Activated CD4-positive, alpha-beta T cell treated with anti-CD3 and anti-CD28 coated beads, Interleukin-2, amount 50 U/mL, for 4 hours (primary cell): ENCODE results near the gene GOLGA8A.
"Not testable (repeated sequence)": the region's sequence is repeated elsewhere in the genome, so short reads cannot be mapped to it uniquely, and the experiment has no call there.

ENCODE experiments used
- DNase-seq, 2 experiments: peaks; one replicate each; pipeline ENCODE4 v3.0.0-alpha.2; 2020

GOLGA8A gene, protein sequence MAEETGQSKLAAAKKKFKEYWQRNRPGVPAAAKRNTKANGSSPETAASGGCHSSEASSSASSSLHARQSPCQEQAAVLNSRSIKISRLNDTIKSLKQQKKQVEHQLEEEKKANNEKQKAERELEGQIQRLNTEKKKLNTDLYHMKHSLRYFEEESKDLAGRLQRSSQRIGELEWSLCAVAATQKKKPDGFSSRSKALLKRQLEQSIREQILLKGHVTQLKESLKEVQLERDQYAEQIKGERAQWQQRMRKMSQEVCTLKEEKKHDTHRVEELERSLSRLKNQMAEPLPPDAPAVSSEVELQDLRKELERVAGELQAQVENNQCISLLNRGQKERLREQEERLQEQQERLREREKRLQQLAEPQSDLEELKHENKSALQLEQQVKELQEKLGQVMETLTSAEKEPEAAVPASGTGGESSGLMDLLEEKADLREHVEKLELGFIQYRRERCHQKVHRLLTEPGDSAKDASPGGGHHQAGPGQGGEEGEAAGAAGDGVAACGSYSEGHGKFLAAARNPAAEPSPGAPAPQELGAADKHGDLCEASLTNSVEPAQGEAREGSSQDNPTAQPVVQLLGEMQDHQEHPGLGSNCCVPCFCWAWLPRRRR

DNA sequence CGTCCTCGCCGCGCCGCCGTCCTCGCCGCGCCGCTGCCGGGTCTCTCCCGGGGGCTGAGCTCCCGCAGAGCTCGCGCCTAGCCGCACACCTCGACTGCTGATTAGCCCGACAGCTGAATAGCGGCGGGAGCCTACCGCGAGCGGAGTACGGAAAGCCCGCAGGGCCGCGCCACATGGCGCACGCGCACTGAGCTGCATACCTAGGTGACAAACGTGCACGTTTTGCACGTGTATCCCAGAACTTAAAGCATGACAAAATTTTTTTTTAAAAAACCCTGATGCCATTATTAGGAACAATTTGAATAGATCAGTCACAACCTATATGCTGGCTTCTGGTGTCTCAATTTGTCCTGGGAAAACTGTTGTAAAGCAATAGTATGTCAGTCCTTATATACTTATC, at the start of gene GOLGA8A:
Gene GOLGA8A (minus strand): TSS at position 122 of the 400 bp plus-strand sequence. CDS start 48,117 bp downstream, outside the sequence.
- DNase-seq: peak; percentile 84 to 87

DNA sequence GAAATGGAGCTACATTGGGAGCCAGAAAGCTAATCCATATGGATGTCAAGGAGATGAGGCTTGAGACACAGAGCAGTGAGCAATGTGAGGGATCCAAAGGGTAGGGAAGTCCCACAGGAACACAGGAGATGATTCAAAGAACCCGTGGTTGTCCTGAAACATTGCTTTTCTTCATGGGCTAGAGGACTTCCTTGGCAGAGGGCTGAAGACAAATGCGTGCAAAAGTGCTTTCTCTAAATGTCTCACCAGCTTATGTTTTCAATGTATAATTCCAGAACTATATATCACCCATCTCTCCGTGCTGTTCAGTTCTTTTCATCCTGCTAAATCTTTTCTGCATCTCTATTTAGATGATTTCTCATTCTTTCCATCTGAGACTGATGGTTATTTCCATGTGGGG, 46.0 kb upstream of the GOLGA8A start:
- no peak for DNase-seq

DNA sequence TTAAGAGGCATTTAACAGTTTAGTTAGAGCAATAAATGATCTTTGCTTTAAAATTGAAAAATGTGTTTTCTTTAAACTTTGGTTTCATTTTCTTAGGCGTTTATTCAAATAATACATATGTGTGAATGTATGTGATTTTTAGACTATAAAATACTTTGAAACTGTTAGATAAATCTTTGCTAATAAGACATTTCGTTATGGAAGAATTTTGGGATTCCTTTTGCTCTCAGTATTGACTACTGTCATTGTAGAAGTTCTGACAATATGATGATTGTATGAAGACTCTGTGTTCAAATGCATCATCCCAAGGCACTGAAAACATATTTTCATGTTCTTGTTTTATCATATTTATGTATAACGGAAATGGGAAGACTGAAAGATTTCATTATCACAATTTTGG, 43.8 kb upstream of the GOLGA8A start:
- DNase-seq: no peak

DNA sequence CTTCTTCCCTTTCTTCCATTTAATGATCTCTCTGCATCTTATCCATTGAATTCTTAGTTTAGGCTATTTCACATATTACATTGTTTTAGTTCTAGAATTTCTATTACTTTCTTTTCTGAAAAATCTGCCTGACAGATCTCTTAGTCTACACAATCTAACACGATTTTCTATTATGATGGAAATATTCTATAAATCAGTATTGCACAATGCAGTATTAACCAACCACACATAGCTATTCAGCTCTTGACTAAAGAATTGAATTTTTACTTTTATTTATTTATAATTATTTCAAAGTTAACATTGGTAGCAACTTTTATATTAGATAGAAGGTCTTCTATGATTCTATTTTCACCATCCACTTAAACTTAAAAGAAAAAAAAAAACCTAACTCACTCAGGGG, 36.2 kb upstream of the GOLGA8A start:
- DNase-seq: no peak

DNA sequence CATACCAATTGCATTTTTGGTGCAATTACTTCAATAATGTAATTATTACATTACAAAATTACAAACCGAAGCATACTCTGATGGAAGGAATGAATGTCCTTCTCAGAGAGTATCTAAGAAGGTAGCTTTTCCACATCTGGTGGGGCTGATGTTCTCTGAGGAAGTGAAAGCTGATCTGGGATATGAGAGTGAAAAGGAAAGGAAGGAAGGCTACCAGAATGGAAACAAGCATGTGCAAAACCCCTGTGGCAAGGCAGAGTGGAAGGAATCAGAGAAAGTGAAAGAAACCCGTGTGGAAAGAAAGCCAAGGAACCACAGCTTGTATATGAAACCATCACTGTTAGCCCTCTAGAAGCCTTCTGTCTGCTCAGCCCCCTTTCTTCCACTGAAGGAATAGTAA, 35.3 kb upstream of the GOLGA8A start:
- DNase-seq: no peak

DNA sequence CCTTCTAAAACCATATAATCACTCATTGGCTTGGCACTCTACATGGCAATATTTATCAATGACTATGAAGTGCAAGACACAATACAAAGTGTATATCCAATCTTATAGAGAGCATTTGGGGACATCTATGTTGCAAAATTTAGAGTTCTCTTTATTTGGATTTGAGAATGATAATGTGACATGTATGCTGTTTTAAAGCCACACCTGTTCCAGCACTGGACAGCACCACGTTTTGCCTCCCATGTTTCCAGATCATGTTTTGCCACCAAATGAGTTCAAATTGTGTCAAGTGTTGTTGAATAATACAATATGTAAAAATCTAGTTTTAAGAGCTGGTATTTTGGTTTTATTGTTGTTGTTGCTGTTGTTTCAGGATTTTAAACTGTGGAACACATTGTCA, 33.3 kb upstream of the GOLGA8A start:
- DNase-seq: no peak

DNA sequence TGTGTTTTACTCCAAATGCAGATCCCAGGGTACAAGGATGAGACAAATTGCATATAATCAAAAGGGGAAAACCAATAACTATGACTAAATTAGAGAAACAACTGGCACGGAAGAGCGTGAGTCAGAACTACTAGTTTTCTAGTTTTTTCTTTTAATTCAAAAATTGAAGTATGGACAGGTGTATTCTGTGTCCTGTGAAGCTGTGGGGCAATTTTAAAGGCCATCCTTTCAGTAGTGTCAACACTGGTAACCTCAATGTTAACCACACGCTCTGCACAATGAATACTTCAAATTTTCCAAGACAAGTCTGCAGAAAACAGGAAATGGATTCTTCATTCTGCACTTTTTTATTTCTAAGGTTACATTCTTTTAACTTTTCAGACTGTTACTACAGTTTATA, 32.5 kb upstream of the GOLGA8A start:
- DNase-seq: no peak

DNA sequence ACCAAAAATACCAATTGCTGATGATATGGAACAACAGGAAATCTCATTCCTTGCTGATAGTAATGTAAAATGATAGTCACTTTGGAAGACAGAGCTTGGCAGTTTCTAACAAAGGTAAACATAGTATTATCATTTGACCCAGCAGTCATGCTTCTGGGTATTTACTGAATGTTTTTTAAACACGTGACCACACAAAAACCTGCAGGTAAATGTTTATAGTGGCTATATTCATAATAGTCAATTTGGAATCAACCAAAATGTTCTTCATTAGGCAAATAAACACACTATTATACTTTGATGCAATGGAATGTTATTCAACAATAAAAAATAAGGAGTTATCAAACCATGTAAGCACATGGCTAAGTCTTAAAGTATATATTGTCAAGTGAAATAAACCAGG, 24.1 kb upstream of the GOLGA8A start:
- no peak for DNase-seq

DNA sequence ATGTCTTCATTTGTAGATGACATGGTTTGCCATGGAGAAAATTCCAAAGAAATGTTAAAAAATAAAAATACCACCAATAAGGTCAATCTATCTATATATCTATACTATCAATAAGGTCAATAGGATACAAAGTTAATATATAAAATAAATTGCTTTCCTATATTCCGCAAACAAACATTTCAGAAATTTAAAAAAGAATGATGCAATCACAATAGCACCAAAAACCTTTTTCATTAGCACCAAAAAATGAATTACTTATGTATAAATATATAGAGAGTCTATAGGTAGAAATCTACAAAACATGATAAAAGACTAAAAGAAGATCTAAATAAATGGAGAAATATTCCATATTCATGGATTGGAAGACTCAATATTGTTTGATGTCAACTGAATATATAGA, 22.8 kb upstream of the GOLGA8A start:
- no peak for DNase-seq

DNA sequence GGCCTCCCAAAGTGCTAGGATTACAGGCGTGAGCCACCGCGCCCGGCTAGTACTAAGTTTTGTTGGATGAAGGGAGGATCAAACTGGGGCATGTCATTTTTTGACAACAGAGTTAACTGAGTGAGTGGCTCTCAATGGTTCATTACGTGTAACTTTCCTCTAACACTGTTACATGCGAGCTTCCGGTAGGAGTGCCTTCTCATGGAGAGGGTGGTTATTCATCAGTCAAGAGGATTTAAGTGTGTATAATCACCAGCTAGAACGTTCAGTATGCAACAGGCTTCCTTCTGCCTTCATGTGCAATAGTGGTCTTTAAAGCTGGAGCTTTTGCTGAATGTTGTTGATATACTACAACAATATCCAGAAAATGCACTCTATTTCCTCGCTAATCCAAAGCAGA, 19.1 kb upstream of the GOLGA8A start:
- no peak for DNase-seq

DNA sequence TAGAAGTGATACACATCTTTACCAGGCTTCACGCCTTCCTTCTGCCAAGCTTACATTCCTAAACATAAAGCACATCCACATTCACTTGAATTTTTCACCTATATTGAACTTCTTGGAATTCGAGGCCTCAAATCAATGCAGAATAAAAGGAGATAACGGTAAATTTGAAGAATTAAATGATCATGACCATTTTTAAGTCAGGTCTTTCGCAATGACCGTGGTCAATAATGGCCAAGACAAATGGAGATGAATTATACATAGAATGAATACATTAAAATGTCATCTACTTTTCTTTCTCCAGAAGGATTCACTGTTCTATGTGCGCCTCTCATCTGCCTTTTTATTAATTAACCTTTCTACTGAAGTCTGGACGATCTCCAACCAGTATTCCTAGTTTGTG, 5.3 kb upstream of the GOLGA8A start:
- no peak for DNase-seq

DNA sequence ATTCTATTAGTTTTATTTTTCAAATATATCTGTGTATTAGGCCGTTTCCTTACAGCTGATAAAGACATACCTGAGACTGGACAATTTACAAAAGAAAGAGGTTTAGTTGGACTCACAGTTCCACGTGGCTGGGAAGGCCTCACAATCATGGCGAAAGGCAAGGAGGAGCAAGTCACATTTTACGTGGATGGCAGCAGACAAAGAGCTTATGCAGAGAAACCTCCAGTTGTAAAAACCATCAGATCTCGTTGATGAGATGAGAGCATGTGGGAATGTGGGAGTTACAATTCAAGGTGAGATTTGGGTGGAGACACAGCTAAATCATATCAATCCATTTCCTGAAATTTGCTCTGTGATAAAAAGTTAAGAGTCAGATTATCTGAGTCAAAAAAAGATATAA, 2.3 kb upstream of the GOLGA8A start:
- no peak for DNase-seq

DNA sequence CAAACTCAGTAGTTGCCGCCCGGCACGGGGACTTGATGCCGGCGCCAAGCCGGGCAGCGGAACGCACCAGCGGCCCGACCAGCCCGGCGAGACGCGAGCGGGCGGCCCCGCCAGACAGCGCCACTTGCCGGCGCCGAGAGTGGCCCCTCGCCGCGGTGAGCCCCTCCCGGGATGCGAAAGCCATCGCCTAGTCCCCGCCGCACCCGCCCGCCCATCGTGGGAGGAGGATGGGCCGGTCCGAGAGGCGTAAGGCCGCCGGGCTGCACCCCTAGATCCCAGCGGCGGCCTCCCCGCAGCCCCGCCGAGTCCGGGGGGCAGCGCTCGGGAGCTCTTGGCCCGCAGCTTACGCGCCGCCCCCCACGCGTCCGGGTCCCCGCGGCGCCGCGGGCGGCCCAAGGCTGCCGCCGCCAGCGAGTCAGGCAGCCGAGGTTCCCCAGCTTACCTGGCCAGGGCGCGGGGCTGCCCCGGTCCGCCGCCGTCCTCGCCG, 609 bp downstream of the GOLGA8A start:
- peak; percentile 40 to 48 for DNase-seq

DNA sequence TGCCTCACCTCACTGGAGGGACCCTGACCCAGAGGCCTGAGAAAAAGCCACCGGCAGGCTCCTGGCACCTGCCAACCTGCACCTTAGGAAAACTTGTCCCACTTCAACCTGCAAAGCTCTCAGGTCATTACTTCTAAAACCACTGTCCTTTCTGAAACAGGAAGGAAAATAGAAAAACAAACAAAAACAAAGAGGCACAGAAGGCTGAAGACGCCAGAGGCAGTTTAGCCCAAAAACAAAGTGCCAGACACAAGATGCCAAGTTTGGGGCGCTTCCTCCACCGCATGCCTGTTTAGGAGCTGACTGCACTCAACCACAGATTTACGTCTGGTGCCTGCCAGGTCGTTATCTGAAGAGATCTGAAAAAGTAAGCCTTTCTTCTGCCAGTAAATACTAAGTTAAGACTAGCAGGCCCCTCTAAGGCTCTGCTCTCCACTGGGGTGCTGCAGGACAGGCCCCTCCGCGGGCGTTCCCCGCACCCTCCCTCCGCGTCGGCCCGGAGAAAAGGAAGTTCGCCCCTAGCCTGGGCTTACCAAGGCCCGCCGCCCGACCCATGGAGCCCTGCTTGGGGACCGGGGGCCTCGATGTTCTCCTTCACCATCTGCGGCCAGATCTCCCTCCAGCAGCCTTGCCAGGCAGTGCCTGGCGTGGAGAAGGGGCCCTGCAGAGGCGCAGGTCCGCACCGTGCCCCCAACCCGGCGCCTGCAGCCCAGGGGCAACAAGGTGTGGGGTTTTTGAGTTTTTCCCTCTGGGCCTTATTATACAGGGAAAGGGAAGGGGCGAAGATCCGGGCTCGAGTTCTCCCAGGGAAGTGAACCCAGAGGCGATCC, 1.3 kb downstream of the GOLGA8A start:
- peak in 1 of 2 experiments; percentile 16 for DNase-seq

DNA sequence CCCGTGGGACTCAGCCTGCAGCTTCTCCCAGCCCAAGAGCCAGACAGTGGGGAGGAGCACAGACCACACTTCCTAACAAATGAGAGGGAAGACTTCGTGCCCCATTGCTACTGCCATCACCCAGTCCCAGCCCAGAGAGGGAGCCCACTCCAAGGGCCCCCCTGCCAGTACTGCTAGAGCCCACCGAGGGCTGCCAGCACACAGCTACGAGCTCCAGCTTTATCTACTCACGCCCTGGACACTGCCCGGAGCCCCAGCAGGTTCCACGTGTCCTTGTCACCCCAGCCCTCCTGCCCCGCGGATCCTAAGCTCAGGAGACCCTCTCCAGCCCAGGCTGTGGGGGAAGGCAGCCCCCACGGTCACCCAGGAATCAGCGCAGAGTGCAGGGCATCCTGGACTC, 1.9 kb downstream of the GOLGA8A start:
- DNase-seq: no peak

DNA sequence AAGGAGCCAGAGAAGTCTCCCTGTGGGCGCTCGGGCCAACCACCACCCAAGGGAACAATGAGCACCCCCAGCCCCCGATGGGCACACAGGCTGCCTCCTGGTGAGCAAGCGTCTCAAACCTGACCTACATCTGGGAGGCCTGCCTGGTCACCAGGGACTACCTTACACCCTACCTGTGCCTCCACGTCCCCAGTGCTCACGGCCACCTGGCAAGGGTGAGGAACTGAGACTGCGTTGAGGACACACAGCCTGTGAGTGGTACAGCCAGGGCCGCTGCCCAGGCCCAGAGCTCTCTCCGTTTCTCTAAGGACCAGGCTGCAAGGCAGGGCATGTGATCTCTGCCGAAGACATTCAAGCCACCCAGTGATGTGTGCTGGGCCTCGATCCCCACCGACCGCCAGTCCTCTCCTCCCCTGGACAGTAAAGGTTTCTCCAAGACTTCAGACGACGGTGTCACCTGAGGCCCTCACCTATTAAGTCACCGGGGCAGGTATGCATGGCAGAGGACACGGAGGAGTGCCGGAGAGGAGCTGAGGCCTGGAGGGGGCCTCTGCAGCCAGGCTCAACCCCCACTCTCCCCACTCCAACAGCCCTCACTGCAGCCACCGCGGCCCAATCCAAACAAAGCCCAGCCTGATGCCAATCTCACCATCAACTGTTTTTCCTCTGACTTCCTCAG, 2.8 kb downstream of the GOLGA8A start:
- no peak for DNase-seq

DNA sequence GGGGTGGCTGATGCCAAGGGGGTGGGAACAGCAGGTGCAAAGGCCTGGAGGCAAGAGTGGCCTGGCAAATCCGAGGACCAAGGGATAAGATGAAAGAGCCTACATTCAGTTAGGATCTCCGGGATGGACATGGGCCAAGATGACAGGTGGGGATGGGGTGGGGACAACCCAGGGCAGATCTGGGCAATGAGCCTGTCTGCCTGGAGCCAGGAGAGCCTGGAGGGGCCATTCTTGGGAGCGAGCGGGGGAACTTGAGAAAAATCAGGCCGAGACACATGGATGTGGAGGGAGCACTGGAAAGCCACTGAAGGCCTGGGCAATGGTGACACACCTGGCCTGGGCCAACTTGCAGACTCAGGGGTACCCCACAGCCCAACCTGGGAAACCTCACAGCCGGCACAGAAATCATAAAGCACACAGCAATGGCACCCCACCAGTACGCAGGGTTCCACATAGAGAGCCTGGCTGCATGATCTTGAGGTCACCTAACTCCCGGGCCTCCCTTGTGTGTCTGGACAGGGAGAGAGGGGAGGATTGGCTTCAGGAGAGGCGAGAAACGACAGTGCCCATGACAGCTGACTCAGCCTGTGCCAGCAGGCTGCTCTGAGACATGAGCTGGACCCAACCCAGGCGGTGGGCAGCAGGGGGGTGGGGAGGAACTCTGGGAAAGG, 3.5 kb downstream of the GOLGA8A start:
- not testable (repeated sequence) for DNase-seq

DNA sequence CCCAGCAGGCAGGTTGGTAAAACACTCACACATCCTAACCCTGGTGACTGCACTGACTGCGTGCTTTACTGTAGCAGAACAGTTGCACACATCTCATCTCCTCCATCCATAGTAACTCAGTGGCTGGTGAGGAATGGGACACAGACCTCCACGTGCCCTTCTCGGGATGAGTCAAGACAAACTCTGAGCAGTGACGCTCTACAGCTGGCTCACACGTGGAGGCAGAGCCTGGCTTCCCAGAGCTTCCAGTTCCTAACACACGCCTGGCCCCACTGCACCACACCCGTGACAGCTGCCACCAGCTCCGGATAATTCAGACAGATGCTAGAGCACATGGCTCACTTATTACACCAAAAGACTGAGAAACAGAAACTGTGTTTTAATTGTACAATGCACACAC, 7.0 kb downstream of the GOLGA8A start:
- DNase-seq: not testable (repeated sequence)

DNA sequence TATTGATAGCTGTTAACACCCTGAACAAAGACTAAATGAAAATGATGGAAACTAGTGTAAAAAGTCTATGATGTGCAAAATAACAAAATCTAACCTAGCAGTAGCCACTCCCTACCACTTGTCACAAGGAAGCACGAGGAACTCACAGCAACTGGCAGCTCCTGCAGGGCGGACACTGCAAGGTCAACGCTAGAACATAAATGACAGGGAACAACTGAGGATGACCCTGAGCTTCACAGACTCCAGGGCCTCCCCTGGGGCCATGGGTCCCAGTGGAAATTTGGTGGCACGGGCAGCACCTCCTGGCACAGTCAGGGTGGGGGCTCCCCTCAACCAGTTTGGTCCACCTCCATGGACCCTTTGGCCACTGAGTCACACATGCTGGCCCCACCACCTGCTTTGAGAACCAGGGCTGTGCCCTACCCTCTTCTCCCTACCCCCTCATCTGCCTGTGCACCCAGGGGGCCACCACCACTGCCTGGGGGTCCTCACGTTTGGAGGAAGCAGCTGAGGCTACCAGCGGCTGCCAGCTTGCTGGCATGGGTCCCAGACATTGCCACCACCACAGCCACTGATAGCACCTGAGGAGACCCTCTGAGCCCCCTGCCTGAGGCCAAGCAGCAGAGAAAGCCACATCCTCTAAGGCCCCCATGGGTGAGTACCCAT, 14.1 kb downstream of the GOLGA8A start:
- not testable (repeated sequence) for DNase-seq

DNA sequence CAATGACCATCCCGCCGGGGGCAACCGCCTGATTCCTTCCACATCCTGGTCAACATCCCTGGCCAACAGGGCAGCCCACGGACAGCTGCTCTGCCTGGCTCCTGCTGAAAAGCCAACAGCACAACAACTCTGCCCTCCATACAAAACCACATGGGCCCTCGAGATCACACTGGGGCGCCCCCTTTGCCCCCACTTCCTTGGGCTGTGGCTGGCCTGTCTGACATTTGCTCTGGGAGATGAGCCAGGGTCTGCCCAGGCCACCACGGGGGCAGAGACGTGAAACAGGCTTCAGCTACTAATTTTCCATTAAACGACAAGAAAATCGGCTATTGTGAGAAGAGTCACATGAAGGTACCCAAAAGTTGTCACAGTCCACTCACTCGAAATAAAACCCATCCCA, 16.7 kb downstream of the GOLGA8A start:
- not testable (repeated sequence) for DNase-seq

DNA sequence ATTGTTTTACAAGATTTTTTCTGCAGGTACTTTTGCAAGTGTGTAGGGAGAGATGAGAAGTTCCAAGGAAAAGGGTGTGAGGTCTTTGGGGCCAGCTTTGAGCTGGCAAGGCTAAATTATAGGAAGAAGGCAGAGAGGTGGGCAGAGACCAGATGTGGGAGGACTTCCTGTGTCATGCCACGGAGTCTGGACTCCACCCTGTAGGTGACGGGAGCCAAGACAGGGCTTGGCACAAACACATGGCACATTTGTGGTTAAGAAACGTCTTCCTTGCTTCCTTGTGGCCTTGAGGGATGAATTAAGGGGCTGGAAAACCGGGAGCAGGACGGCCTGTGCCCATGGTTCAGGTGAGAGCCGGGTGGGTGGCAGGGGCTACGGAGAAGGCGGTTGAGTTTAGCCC, 19.2 kb downstream of the GOLGA8A start:
- not testable (repeated sequence) for DNase-seq

DNA sequence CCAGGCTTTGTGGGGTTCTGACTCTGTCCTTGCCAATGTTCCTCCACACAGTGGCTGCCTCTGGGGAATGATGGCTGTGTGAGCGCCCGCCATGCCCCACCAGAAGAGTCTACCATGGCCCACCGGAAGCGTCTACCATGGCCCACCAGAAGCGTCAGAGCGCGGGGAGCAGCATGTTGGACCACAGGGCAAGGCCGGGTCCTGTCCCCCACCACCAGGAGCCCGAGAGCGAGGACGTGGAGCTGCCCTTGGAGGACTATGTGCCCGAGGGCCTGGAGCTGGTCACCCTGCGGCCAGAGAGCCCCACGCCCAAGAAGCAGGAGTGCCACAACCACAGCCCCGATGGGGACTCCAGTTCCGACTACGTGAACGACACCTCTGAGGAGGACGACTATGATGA, 28.1 kb downstream of the GOLGA8A start:
- not testable (repeated sequence) for DNase-seq
